HEK293 (cell line): ENCODE results near the gene GARRE1.

Experiments
- GLIS2 ChIP-seq: fragments of 450-650 bp; formaldehyde crosslinking; IDR thresholded peaks from 2 replicates; pipeline ENCODE4 v1.5.1; 2016; ENCODE audit warnings: missing biosample characterization, missing genetic modification characterization
- HIC1 ChIP-seq: fragments of 450-650 bp; formaldehyde crosslinking; IDR thresholded peaks from 2 replicates; pipeline ENCODE4 v1.5.1; 2016; ENCODE audit warnings: missing biosample characterization, missing genetic modification characterization
- HOXC10 ChIP-seq: sonication (generic); formaldehyde crosslinking; IDR thresholded peaks from 2 replicates; pipeline ENCODE4 v1.8.1; 2023; ENCODE audit warnings: mild to moderate bottlenecking, missing genetic modification reagents
- KLF7 ChIP-seq: fragments of 450-650 bp; formaldehyde crosslinking; IDR thresholded peaks from 2 replicates; pipeline ENCODE4 v1.5.1; 2016; ENCODE audit warnings: missing biosample characterization, missing genetic modification characterization, borderline replicate concordance
- KLF9 ChIP-seq: fragments of 450-650 bp; formaldehyde crosslinking; IDR thresholded peaks from 2 replicates; pipeline ENCODE4 v1.5.1; 2016; ENCODE audit warnings: missing biosample characterization, missing genetic modification characterization, low read depth
- SP2 ChIP-seq: fragments of 450-650 bp; formaldehyde crosslinking; IDR thresholded peaks from 2 replicates; pipeline ENCODE4 v1.5.1; 2016; ENCODE audit warnings: missing biosample characterization, missing genetic modification characterization
- WT1 ChIP-seq: fragments of 450-650 bp; formaldehyde crosslinking; IDR thresholded peaks from 2 replicates; pipeline ENCODE4 v1.5.1; 2016; ENCODE audit warnings: missing biosample characterization, missing genetic modification characterization
- YY2 ChIP-seq: fragments of 450-650 bp; formaldehyde crosslinking; IDR thresholded peaks from 2 replicates; pipeline ENCODE4 v1.5.1; 2016; ENCODE audit warnings: missing biosample characterization, missing genetic modification characterization
- ZBTB11 ChIP-seq: fragments of 450-650 bp; formaldehyde crosslinking; conservative IDR thresholded peaks from 2 replicates; pipeline ENCODE4 v1.5.1; 2016; ENCODE audit warnings: low read depth, missing biosample characterization, missing genetic modification characterization
- ZBTB21 ChIP-seq: fragments of 450-650 bp; formaldehyde crosslinking; IDR thresholded peaks from 2 replicates; pipeline ENCODE4 v1.5.1; 2017; ENCODE audit warnings: missing biosample characterization, missing genetic modification characterization
- ZBTB49 ChIP-seq: fragments of 450-650 bp; formaldehyde crosslinking; IDR thresholded peaks from 2 replicates; pipeline ENCODE4 v1.5.1; 2016; ENCODE audit warnings: missing biosample characterization, missing genetic modification characterization, low read depth
- ZEB2 ChIP-seq: fragments of 450-650 bp; formaldehyde crosslinking; IDR thresholded peaks from 2 replicates; pipeline ENCODE4 v1.5.1; 2016; ENCODE audit warnings: missing biosample characterization, missing genetic modification characterization
- ZNF148 ChIP-seq: fragments of 450-650 bp; formaldehyde crosslinking; IDR thresholded peaks from 2 replicates; pipeline ENCODE4 v1.5.0; 2017; ENCODE audit warnings: missing biosample characterization, missing genetic modification characterization, borderline replicate concordance
- ZNF266 ChIP-seq: fragments of 450-650 bp; formaldehyde crosslinking; IDR thresholded peaks from 2 replicates; pipeline ENCODE4 v1.5.1; 2016; ENCODE audit warnings: missing biosample characterization, missing genetic modification characterization, low read depth
- ZNF280C ChIP-seq: fragments of 450-650 bp; formaldehyde crosslinking; IDR thresholded peaks from 2 replicates; pipeline ENCODE4 v1.5.1; 2016; ENCODE audit warnings: missing biosample characterization, missing genetic modification characterization
- ZNF423 ChIP-seq: fragments of 450-650 bp; formaldehyde crosslinking; IDR thresholded peaks from 2 replicates; pipeline ENCODE4 v1.5.1; 2016; ENCODE audit warnings: missing biosample characterization, missing genetic modification characterization
- ZNF488 ChIP-seq: fragments of 450-650 bp; formaldehyde crosslinking; IDR thresholded peaks from 2 replicates; pipeline ENCODE4 v1.5.1; 2016; ENCODE audit warnings: missing biosample characterization, missing genetic modification characterization
- ZNF549 ChIP-seq: fragments of 450-650 bp; IDR thresholded peaks from 2 replicates; pipeline ENCODE4 v1.5.1; 2018; ENCODE audit warnings: missing biosample characterization, missing genetic modification characterization, mild to moderate bottlenecking, inconsistent platforms, moderate library complexity
- ZNF555 ChIP-seq: fragments of 450-650 bp; formaldehyde crosslinking; conservative IDR thresholded peaks from 2 replicates; pipeline ENCODE4 v1.5.1; 2017; ENCODE audit warnings: missing biosample characterization, mild to moderate bottlenecking, missing genetic modification characterization, inconsistent platforms
- ZNF623 ChIP-seq: fragments of 450-650 bp; formaldehyde crosslinking; IDR thresholded peaks from 2 replicates; pipeline ENCODE4 v1.5.1; 2016; ENCODE audit warnings: missing biosample characterization, missing genetic modification characterization
- ZNF629 ChIP-seq: fragments of 450-650 bp; formaldehyde crosslinking; IDR thresholded peaks from 2 replicates; pipeline ENCODE4 v1.5.1; 2017; ENCODE audit warnings: missing biosample characterization, missing genetic modification characterization
- ZNF692 ChIP-seq: fragments of 450-650 bp; formaldehyde crosslinking; IDR thresholded peaks from 2 replicates; pipeline ENCODE4 v1.5.1; 2016; ENCODE audit warnings: missing biosample characterization, missing genetic modification characterization
- ZNF707 ChIP-seq: fragments of 450-650 bp; formaldehyde crosslinking; IDR thresholded peaks from 2 replicates; pipeline ENCODE4 v1.5.1; 2016; ENCODE audit warnings: missing biosample characterization, missing genetic modification characterization

The GARRE1 gene

GRCh38 chr19:34254046-34254697, at the start of gene GARRE1 (continued):
- TF ChIP-seq ZNF692 (peak; percentile 84), HOXC10 (no peak), GLIS2 (tag by site-specific recombination) (peak; percentile 94), ZNF629 (peak; percentile 84), ZNF549 (tag by site-specific recombination) (no peak), ZBTB49 (tag by site-specific recombination) (no peak), ZNF423 (peak; percentile 65), SP2 (tag by site-specific recombination) (peak; percentile 88), ZNF623 (tag by site-specific recombination) (peak; percentile 14), ZNF148 (tag by site-specific recombination) (no peak), YY2 (tag by site-specific recombination) (peak; percentile 9; the same call in 1 of the 2 replicates), ZNF280C (tag by site-specific recombination) (no peak), ZBTB11 (peak; percentile 89), HIC1 (peak; percentile 45; the same call in 1 of the 2 replicates), KLF9 (tag by site-specific recombination) (peak; percentile 99), ZNF555 (no peak), KLF7 (peak; percentile 97; the same call in 1 of the 2 replicates), ZNF488 (tag by site-specific recombination) (no peak), ZEB2 (tag by site-specific recombination) (peak; percentile 96), ZBTB21 (tag by site-specific recombination) (peak; percentile 15; the same call in 1 of the 2 replicates), WT1 (tag by site-specific recombination) (peak; percentile 71), ZNF266 (tag by site-specific recombination) (no peak), ZNF707 (tag by site-specific recombination) (no peak)
